Measurements from ENCODE around the gene TXNDC8.
"Not testable (repeated sequence)": the region's sequence is repeated elsewhere in the genome, so short reads cannot be mapped to it uniquely, and the experiment has no call there.

TXNDC8 gene

GRCh38 chr9:110337727-110338126, at the start of gene TXNDC8:
TXNDC8 (minus strand) TSS chr9:110337863.
- DNase-seq: no peak

GRCh38 chr9:110383491-110383890, 45.8 kb upstream of the TXNDC8 start:
- DNase-seq: no peak

GRCh38 chr9:110382731-110383130, 45.1 kb upstream of the TXNDC8 start:
- DNase-seq: no peak

- DNase-seq: peak; percentile 90
Measured at GRCh38 chr9:110371411-110372007, 33.8 kb upstream of the TXNDC8 start.

- DNase-seq: no peak
Measured at GRCh38 chr9:110370315-110370714, 32.7 kb upstream of the TXNDC8 start.

- DNase-seq: no peak
Measured at GRCh38 chr9:110364451-110364850, 26.8 kb upstream of the TXNDC8 start.

- DNase-seq: not testable (repeated sequence)
Measured at GRCh38 chr9:110358992-110359391, 21.3 kb upstream of the TXNDC8 start.

GRCh38 chr9:110357505-110357904, 19.8 kb upstream of the TXNDC8 start:
- DNase-seq: no peak

- peak; percentile 44 for DNase-seq
Measured at GRCh38 chr9:110356639-110357395, 19.2 kb upstream of the TXNDC8 start.

- no peak for DNase-seq
Measured at GRCh38 chr9:110355911-110356310, 18.2 kb upstream of the TXNDC8 start.

- peak; percentile 22 for DNase-seq
Measured at GRCh38 chr9:110351009-110351467, 13.4 kb upstream of the TXNDC8 start.

- no peak for DNase-seq
Measured at GRCh38 chr9:110346325-110346724, 8.7 kb upstream of the TXNDC8 start.

GRCh38 chr9:110344821-110345220, 7.2 kb upstream of the TXNDC8 start:
- DNase-seq: no peak

- DNase-seq: no peak
Measured at GRCh38 chr9:110343551-110343950, 5.9 kb upstream of the TXNDC8 start.

- peak; percentile 57 for DNase-seq
Measured at GRCh38 chr9:110340306-110340705, 2.6 kb upstream of the TXNDC8 start.

GRCh38 chr9:110338143-110338542, 480 bp upstream of the TXNDC8 start:
- DNase-seq: no peak

GRCh38 chr9:110336363-110336762, 1.3 kb downstream of the TXNDC8 start:
- DNase-seq: no peak

GRCh38 chr9:110334871-110335270, 2.8 kb downstream of the TXNDC8 start:
- DNase-seq: no peak

- DNase-seq: peak; percentile 10
Measured at GRCh38 chr9:110334183-110334582, 3.5 kb downstream of the TXNDC8 start.

GRCh38 chr9:110332766-110333165, 4.9 kb downstream of the TXNDC8 start:
- no peak for DNase-seq

- no peak for DNase-seq
Measured at GRCh38 chr9:110330484-110331105, 7.1 kb downstream of the TXNDC8 start.

GRCh38 chr9:110329639-110330230, 7.9 kb downstream of the TXNDC8 start:
- peak; percentile 59 for DNase-seq

GRCh38 chr9:110328763-110329162, 8.9 kb downstream of the TXNDC8 start:
- no peak for DNase-seq

GRCh38 chr9:110327716-110328115, 9.9 kb downstream of the TXNDC8 start:
- no peak for DNase-seq
